GM12878 (cell line): ENCODE data around the gene HNMT. TPM values are rescaled to one million over a fixed set of nuclear protein-coding genes. Genes with fewer than 3 reads are reported as not detected.
A peak's percentile ranks its signal among the peaks of the same experiment; 100 is the strongest.

Experiments
- ATAC-seq: fragments of 200-7000 bp; cut with Tn5 transposase; 3 replicates; pipeline ENCODE4 v1.9.1; 2020; ENCODE audit warnings: mild to moderate bottlenecking, moderate library complexity
- BruUV-seq: library from RNA; stranded (reverse); fragments of 400-500 nt; replicated peaks from 2 replicates; lab custom pipeline; 2021; lab: Mats Ljungman, UMichigan
- CTCF ChIA-PET: fragments of 300-600 bp; sonication (Branson Sonifier 250); formaldehyde crosslinking; extraction: SDS; loops from one replicate; lab custom pipeline; 2021; ENCODE audit warnings: inconsistent platforms; lab: Yijun Ruan, JAX
- POLR2A ChIA-PET: fragments of 350-600 bp; formaldehyde crosslinking; extraction: SDS; loops from one replicate; lab custom pipeline; 2021; ENCODE audit warnings: inconsistent platforms; lab: Charles Lee
- RAD21 ChIA-PET: fragments of 300-600 bp; sonication (Branson Sonifier 250); formaldehyde crosslinking; loops from one replicate; lab custom pipeline; 2023; ENCODE audit warnings: antibody characterized with exemption; ENCODE audit not compliant: unreplicated experiment; lab: Charles Lee
- SMC1A ChIA-PET: fragments of 300-600 bp; sonication (Branson Sonifier 250); formaldehyde crosslinking; loops from one replicate; lab custom pipeline; 2023; ENCODE audit not compliant: unreplicated experiment, uncharacterized antibody; lab: Charles Lee
- DNase-seq: peaks from one replicate; pipeline ENCODE4 v3.0.0-alpha.2; 2011; ENCODE audit warnings: low read depth, low spot score
- FAIRE-seq: peaks from 3 replicates; lab custom pipeline; 2011; peaks lifted over from hg19 to GRCh38; lab: Jason Lieb, UNC
- H2AFZ ChIP-seq: 2 replicates; pipeline ENCODE4 v1.6.0; 2011; ENCODE audit warnings: low read depth, low read length, control low read depth; ENCODE audit not compliant: control insufficient read depth
- H3K27ac ChIP-seq: 2 replicates; pipeline ENCODE4 v1.5.1; 2011; ENCODE audit warnings: control low read depth; ENCODE audit not compliant: control insufficient read depth, insufficient read depth
- H3K27me3 ChIP-seq, 2 experiments: replicated peaks in 1 of 2; 2 replicates each; pipeline versions ENCODE4 v1.6.0 to v1.6.1; 2011; ENCODE audit warnings: low read length in 1 of 2; ENCODE audit not compliant: control insufficient read depth in 2 of 2, insufficient read depth in 2 of 2
- H3K36me3 ChIP-seq, 2 experiments: 2 replicates each; pipeline ENCODE4 v1.5.1; 2011; ENCODE audit warnings: low read length in 1 of 2; ENCODE audit not compliant: control insufficient read depth in 2 of 2, insufficient read depth in 2 of 2
- H3K4me1 ChIP-seq: 2 replicates; pipeline ENCODE4 v1.6.1; 2011; ENCODE audit warnings: mild to moderate bottlenecking, low read length, moderate library complexity, mixed read lengths; ENCODE audit not compliant: control insufficient read depth, insufficient read depth
- H3K4me2 ChIP-seq: 2 replicates; pipeline ENCODE4 v1.6.0; 2011; ENCODE audit warnings: control low read depth; ENCODE audit not compliant: control insufficient read depth, insufficient read depth
- H3K4me3 ChIP-seq: fragments of 200-600 bp; sonication (generic); 2 replicates; pipeline ENCODE4 v1.5.1; 2016
- H3K79me2 ChIP-seq: 2 replicates; pipeline ENCODE4 v1.6.0; 2011; ENCODE audit warnings: low read length; ENCODE audit not compliant: control insufficient read depth, insufficient read depth
- H3K9ac ChIP-seq: 2 replicates; pipeline ENCODE4 v1.8.0; 2011; ENCODE audit warnings: low read length, control low read depth, mixed read lengths; ENCODE audit not compliant: control insufficient read depth, insufficient read depth
- H3K9me3 ChIP-seq: replicated peaks from 3 replicates; pipeline ENCODE4 v1.5.1; 2011; ENCODE audit warnings: mild to moderate bottlenecking, low read length; ENCODE audit not compliant: control insufficient read depth, insufficient read depth
- H4K20me1 ChIP-seq: 2 replicates; pipeline ENCODE4 v1.6.0; 2011; ENCODE audit not compliant: control insufficient read depth, insufficient read depth
- BCL11A ChIP-seq: IDR thresholded peaks from 2 replicates; pipeline ENCODE4 v1.6.1; 2011; ENCODE audit warnings: low read depth, low read length
- CHD2 ChIP-seq: IDR thresholded peaks from 2 replicates; pipeline ENCODE4 v1.6.1; 2011; ENCODE audit warnings: low read depth, low read length, improper control_type of control experiment, borderline replicate concordance
- CTCF ChIP-seq, 3 experiments: IDR thresholded peaks in 2 of 3; conservative IDR thresholded peaks in 1 of 3; 2 replicates each; pipeline ENCODE4 v1.5.1; 2011; ENCODE audit warnings: low read depth in 3 of 3, low read length in 3 of 3, mild to moderate bottlenecking in 3 of 3, control low read depth in 2 of 3, moderate library complexity in 2 of 3, inconsistent platforms in 1 of 3, mixed read lengths in 1 of 3; ENCODE audit not compliant: control insufficient read depth in 2 of 3, insufficient read depth in 1 of 3; ENCODE audit errors: extremely low read depth in 1 of 3
- FOS ChIP-seq: IDR thresholded peaks from 3 replicates; pipeline ENCODE4 v1.6.1; 2011; ENCODE audit warnings: borderline replicate concordance; ENCODE audit not compliant: insufficient read length; ENCODE audit errors: extremely low read depth
- MYB ChIP-seq: fragments of 150-350 bp; IDR thresholded peaks from 2 replicates; pipeline ENCODE4 v1.6.1; 2014; ENCODE audit warnings: mild to moderate bottlenecking, low read depth, low read length, borderline replicate concordance
- POLR2AphosphoS5 ChIP-seq: IDR thresholded peaks from 2 replicates; pipeline ENCODE4 v1.6.1; 2011; ENCODE audit warnings: mild to moderate bottlenecking, low read length, inconsistent platforms
- RAD21 ChIP-seq: IDR thresholded peaks from 2 replicates; pipeline ENCODE4 v1.6.1; 2011; ENCODE audit warnings: mild to moderate bottlenecking, low read depth, low read length, moderate library complexity; ENCODE audit not compliant: insufficient read depth
- SMC3 ChIP-seq: IDR thresholded peaks from 2 replicates; pipeline ENCODE4 v1.6.1; 2011; ENCODE audit warnings: low read length, improper control_type of control experiment, borderline replicate concordance
- SPI1 ChIP-seq: IDR thresholded peaks from 2 replicates; pipeline ENCODE4 v1.6.1; 2011; ENCODE audit warnings: low read depth, mild to moderate bottlenecking, low read length, moderate library complexity, borderline replicate concordance; ENCODE audit not compliant: insufficient read depth
- USF2 ChIP-seq: IDR thresholded peaks from 2 replicates; pipeline ENCODE4 v1.6.1; 2011; ENCODE audit warnings: low read depth, low read length, improper control_type of control experiment, borderline replicate concordance
- ZNF687 ChIP-seq: fragments of 450-650 bp; IDR thresholded peaks from 2 replicates; pipeline ENCODE4 v1.6.1; 2017; ENCODE audit warnings: mild to moderate bottlenecking, moderate library complexity
- WGBS: methylation state at CpG from one replicate; pipeline ENCODE4 v1.1.6; 2016; ENCODE audit warnings: low lambda C conversion rate; ENCODE audit not compliant: insufficient replicate concordance, insufficient coverage; ENCODE audit errors: missing lambda C conversion rate; 5-methylcytosine and 5-hydroxymethylcytosine counted together
- in situ Hi-C: fragments of 300-500 bp; cut with MboI; formaldehyde crosslinking; loops from 9 replicates; pipeline ENCODE4 v1.14.3; 2018; ENCODE audit warnings: mixed read lengths
- intact Hi-C: fragments of 100-400 bp; cut with micrococcal nuclease; formaldehyde crosslinking; loops from one replicate; pipeline ENCODE4 v1.14.2; 2022; ENCODE audit not compliant: unreplicated experiment
- polyA plus RNA-seq, 11 experiments: library from polyadenylated mRNA; depleted of rRNA in 4 of 11; unstranded in 6 of 11; stranded (reverse) in 5 of 11; fragments of >200 nt; fragmentation: Nextera tagmentation in 4 of 11; fragmentation: Illumina TruSeq in 1 of 11; extraction: Ambion mirVana in 4 of 11; extraction: Trizol in 1 of 11; gene quantifications; 1 replicate in 1 of 11; 2 replicates in 10 of 11; pipeline versions ENCODE4 v1.2.1 to v1.2.3, GENCODE V29; 2011 to 2016; ENCODE audit warnings: inconsistent platforms in 2 of 11, missing spikeins in 2 of 11, low read depth in 1 of 11
- total RNA-seq, 4 experiments: library from RNA; depleted of rRNA in 3 of 4; stranded (reverse); fragments of >200 nt in 3 of 4; fragmentation: Illumina TruSeq in 1 of 4; extraction: Trizol in 1 of 4; gene quantifications; 2 replicates each; pipeline versions ENCODE4 v1.2.1 to v1.2.3, GENCODE V29; 2013 to 2021

Gene HNMT
- total and polyA plus RNA-seq, 10 of the 15 experiments (the other 5 are each of a cell fraction or from before 2014, with no cell fraction given) = not detected

- 0% methylated on average over 1 of the region's 1 CpG for WGBS
- H3K4me1 ChIP-seq = no peaks in the 10 kb centered on the region
- in situ Hi-C loops = no loop called here
- no peak for DNase-seq
- no peaks in the 10 kb centered on the region for H3K9me3 ChIP-seq
- intact Hi-C loops = no loop called here
- no peak overlapping the region for H3K27ac ChIP-seq
- H3K27me3 ChIP-seq = no peaks in the 10 kb centered on the region
- H3K9ac ChIP-seq = no peak overlapping the region
- ChIA-PET POLR2A (no interaction called here), SMC1A (no interaction called here), RAD21 (no interaction called here), CTCF (no interaction called here)
- no peaks in the 10 kb centered on the region for H4K20me1 ChIP-seq
- no peaks in the 10 kb centered on the region for H3K79me2 ChIP-seq
- no peak overlapping the region for H2AFZ ChIP-seq
- BruUV-seq = no TSS peak
- TF ChIP-seq FOS (no peak), USF2 (no peak), POLR2AphosphoS5 (no peak), SPI1 (no peak), CHD2 (no peak), BCL11A (no peak), RAD21 (no peak), SMC3 (no peak), MYB (no peak), CTCF (IDR thresholded peaks at IDR 0.05 in 2 of 3, conservative IDR thresholded peaks at IDR 0.05 in 1 of 3; ENCODE audit: control insufficient read depth in 2 of 3, extremely low read depth in 1 of 3, insufficient read depth in 1 of 3, low read depth in 3 of 3, low read length in 3 of 3) (no peak), ZNF687 (no peak)
- no peak overlapping the region for H3K4me3 ChIP-seq
- ATAC-seq = peak; percentile 48
- no peaks in the 10 kb centered on the region for H3K36me3 ChIP-seq
- FAIRE-seq = no peak
- H3K4me2 ChIP-seq = no peak overlapping the region
Observed at GRCh38 chr2:138060301-138060635, 96.0 kb downstream of the HNMT start.
